ENCODE data around the gene TRAPPC5.

TRAPPC5 gene

DNA sequence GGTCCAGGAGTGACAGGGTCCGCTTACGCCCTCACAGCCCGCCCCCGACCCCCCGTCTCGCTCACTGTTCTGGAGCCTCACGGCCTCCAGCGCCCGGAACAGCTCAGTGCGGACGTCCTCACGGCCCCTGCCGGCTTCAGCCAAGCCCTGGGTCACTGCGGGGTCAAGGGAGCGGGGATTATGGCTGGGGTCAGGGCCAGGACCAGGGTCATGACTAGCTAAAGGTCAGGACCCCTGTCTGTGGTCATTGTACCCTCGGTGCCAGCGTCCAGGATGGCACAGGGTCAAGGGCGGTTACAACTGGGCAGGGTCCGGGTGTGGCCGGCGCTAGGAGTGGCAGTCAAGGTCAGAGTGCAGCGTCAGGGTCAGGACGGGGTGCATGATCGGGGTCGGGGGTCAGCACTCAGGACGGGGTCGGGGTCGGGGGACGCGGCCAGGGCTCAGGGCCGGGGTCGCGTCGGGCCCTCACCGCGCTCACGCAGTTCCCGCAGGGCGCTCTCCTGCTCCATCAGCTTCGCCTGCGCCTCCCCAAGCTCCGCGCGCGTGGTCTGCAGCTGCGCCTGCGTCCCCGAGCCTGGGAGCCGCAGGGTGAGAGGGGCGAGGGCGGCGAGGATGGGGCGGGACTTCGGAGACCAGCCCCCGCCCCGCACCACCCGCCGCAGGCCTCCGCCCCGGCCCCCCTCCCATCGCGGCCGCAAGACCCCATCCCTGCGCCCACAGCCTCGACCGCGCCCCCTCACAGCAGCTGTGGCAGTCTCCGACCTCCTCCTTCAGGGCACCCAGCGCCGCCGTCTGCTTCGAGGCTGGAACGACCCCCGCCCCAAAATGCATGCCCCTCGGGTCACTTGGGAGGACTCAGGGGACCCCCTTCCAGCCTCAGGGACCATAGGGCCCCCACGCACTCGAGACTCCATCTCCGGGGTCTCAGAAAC is 49.9 kb downstream of the TRAPPC5 start:
- DNase-seq (ENCODE audit: low read depth in 2 of 2): no peak

DNA sequence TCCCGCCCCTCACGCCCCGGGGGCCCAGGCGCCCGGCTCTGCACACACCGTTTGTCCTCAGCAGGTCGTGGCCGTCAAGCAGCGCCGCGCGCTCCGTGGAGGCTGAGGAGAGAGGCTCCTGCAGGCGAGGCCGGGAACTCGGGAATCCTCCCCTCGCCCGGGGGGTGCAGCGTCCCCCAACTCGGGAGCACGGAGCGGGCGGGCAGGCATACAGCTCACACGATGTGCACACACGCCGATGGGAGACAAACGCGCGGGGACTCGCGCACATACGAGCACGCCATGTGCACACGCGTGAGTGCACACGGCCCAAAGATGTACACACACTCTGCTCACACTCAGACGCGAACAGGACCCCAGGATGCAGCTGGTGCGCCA is 50.6 kb downstream of the TRAPPC5 start:
- DNase-seq (ENCODE audit: low read depth in 2 of 2): no peak

DNA sequence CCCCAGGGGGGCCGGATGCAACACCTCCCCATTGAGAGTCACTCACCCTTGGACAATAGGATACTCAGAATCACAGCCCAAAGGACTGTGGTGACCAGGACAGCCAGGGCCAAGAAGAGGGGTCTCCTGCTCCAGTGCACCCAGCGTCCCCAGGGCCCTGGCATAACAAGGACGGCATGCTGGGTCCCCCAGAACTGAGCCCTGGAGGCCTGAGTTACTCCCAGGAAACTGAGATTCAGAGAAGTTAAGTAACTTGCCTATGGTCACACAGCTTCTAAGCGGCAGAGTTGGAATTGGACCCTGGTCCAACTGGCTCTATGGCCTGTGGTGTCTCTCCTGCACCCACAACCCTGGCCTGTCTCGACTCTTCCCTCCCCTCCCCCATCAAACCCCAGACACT is 51.0 kb downstream of the TRAPPC5 start:
- DNase-seq (ENCODE audit: low read depth in 2 of 2): no peak

DNA sequence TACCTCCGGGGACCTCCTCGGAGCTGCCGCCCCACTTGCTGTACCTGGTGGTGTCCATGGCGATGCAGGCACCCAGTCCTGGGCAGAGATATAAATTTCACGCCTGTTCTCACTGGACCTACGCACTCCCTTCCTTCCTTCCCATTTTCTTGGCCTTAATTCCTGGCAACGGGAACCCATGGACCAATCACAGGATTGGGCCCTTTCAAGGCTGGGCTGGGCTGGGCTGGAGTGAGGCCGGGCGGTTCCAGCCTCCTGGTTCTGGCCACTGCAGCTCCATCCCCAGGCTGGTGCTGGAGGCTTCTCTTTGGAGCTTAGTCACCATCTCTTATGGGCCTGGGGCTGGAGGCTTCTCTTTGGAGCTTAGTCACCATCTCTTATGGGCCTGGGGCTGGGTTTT is 51.4 kb downstream of the TRAPPC5 start, which contains the start of gene CLEC4G:
TSS of gene CLEC4G (minus strand) at position 66 of the 400 bp plus-strand sequence. CDS start at position 58, 8 bp downstream.
- no peak for DNase-seq (ENCODE audit: low read depth in 2 of 2)

DNA sequence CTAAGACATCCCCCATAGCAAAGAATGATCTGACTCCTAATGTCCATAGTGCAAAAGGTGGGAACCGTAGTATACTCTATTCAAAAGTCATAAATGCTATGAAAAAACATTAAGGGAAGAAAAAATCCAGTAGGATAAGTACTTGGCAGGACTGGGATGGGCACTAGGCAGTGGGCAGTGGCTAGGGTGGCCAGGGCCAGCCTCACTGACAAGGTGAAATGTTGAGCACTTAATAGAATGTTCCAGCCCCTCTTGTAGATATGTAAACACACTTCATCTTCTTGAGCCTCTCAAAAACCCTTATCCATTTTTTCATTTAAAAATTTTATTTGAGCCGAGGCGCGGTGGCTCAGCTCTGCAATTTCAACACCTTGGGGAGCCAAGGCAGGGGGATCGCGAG is 52.7 kb downstream of the TRAPPC5 start:
- no peak for DNase-seq (ENCODE audit: low read depth in 2 of 2)

DNA sequence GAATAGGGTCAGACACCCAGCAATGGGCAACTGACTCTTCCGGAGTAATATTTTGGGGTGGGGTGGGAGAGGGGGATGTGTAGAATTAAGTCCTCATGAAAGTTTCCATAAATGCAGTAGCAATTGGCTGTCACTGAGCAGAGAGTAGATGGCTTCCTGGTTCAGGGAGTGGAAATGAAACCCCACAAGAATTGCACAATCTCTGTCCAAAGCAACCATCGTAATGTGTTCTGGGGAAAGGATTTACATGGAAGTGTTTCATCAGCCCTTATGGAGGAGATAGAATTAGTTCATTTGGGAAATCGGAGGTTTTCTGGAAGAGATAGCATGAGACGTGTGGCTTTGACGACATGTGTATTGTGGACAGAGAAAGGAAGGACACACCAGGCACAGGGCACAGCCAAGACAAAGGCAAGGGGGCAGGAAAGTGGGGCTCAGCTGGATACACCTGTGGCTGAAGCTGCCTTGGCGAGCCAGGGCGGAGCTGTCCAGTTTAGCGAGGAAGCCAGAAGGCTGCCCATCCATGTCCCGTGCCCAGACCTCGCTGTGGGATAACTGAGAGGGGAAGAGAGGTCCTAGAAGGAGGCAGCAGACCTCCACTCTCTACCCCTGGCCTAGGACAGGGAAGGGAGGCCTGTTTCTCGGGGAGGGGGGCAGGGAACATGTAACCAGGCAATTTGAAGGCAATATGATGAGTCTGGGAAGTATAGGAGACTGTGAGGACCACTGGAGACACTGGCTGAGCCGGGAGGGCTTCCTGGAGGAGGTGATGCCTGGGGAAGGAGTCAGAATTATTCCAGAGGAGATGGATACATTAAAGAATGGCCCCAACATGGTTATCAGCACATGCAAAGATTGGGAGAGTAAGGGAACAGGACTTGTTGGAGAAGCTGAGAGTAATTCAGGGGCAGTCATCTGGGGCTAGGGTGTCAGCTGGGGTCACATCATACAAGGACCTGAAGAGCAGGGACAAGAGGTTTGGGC is 53.9 kb downstream of the TRAPPC5 start:
- no peak for DNase-seq (ENCODE audit: low read depth in 2 of 2)

DNA sequence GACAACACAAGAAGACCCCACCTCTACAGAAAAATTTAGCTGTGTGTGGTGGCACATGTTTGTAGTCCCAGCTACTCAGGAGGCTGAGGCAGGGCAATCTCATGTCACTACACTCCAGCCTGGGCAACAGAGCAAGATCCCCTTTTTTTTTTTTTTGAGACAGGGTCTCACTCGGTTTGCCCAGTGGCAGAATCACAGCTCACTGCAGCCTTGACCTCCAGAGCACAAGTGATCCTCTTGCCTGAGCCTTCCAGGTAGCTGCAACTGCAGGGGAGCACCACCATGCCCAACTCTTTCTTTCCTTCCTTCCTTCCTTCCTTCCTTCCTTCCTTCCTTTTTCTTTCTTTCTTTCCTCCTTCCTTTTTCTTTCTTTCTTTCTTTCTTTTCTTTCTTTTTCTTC is 55.5 kb downstream of the TRAPPC5 start:
- DNase-seq (ENCODE audit: low read depth in 2 of 2): no peak

DNA sequence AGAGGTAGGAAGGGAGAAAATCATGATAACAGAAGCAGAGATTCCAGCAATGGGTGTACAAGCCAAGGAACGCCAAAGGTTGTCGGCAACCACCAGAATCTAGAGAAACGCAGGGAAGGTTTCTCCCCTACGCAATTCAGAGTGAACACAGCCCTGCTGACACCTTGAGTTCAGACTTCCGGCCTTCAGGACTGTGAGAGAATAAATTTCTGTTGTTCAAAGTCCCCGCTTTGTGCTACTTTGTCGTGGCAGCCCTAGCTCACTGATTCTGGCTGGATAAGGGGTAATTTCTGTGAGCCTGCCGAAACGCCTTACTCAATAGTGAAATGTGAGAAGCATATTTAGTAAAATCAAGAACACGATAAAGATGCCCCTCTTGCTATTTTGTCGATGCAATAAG is 56.6 kb downstream of the TRAPPC5 start:
- no peak for DNase-seq (ENCODE audit: low read depth in 2 of 2)
